H1 (cell line): ENCODE results near the gene MRTFA. TPM values are rescaled to one million over a fixed set of nuclear protein-coding genes. Genes with fewer than 3 reads are reported as not detected.

Experiments
- CTCF ChIA-PET: fragments of 300-600 bp; sonication (Branson Sonifier 250); formaldehyde crosslinking; loops from one replicate; lab custom pipeline; 2021; ENCODE audit not compliant: partially characterized antibody; lab: Charles Lee
- POLR2A ChIA-PET: fragments of 300-600 bp; sonication (Branson Sonifier 250); formaldehyde crosslinking; loops from one replicate; lab custom pipeline; 2021; ENCODE audit warnings: inconsistent platforms; ENCODE audit not compliant: partially characterized antibody; lab: Charles Lee
- DNase-seq, 2 experiments: peaks; one replicate each; pipeline versions ENCODE4 v3.0.0 to v3.0.0-alpha.2; 2010 to 2022; ENCODE audit warnings: low spot score in 2 of 2, low read depth in 1 of 2, mixed read lengths in 1 of 2
- FAIRE-seq: peaks from 2 replicates; lab custom pipeline; 2011; peaks lifted over from hg19 to GRCh38; lab: Jason Lieb, UNC
- H2AFZ ChIP-seq: 2 replicates; pipeline ENCODE4 v1.8.1; 2012; ENCODE audit warnings: low read length, inconsistent platforms
- H2AK5ac ChIP-seq: 2 replicates; pipeline ENCODE4 v1.6.1; 2013; ENCODE audit warnings: low read depth, low read length
- H2BK120ac ChIP-seq: replicated peaks from 2 replicates; pipeline ENCODE3; 2013; ENCODE audit warnings: low read depth, low read length, inconsistent platforms
- H2BK12ac ChIP-seq: 2 replicates; pipeline ENCODE4 v1.6.1; 2013; ENCODE audit warnings: low read depth, low read length
- H2BK15ac ChIP-seq: 2 replicates; pipeline ENCODE4 v1.6.1; 2013; ENCODE audit warnings: low read length
- H2BK20ac ChIP-seq: 2 replicates; pipeline ENCODE4 v1.6.1; 2013; ENCODE audit warnings: low read length
- H2BK5ac ChIP-seq: 2 replicates; pipeline ENCODE4 v1.6.1; 2013; ENCODE audit warnings: low read depth, low read length
- H3K14ac ChIP-seq: 2 replicates; pipeline ENCODE4 v1.6.1; 2013; ENCODE audit warnings: inconsistent platforms; ENCODE audit not compliant: insufficient read length
- H3K18ac ChIP-seq: 2 replicates; pipeline ENCODE4 v1.6.1; 2013; ENCODE audit warnings: low read length; ENCODE audit errors: extremely low read depth
- H3K23ac ChIP-seq: 2 replicates; pipeline ENCODE4 v1.6.1; 2013; ENCODE audit warnings: inconsistent platforms; ENCODE audit not compliant: insufficient read length
- H3K23me2 ChIP-seq: 2 replicates; pipeline ENCODE4 v1.6.1; 2013; ENCODE audit warnings: low read depth, low read length
- H3K27ac ChIP-seq: 2 replicates; pipeline ENCODE4 v1.6.1; 2011; ENCODE audit warnings: low read depth, low read length, inconsistent platforms
- H3K27me3 ChIP-seq, 4 experiments: replicated peaks in 1 of 4; 1 replicate in 1 of 4; 2 replicates in 3 of 4; pipeline versions ENCODE4 v1.6.1 to v1.8.1; 2011 to 2013; ENCODE audit warnings: low read length in 3 of 4, mild to moderate bottlenecking in 3 of 4, inconsistent platforms in 2 of 4, mixed read lengths in 2 of 4, moderate library complexity in 1 of 4; ENCODE audit not compliant: control insufficient read depth in 3 of 4, insufficient read depth in 3 of 4; ENCODE audit errors: extremely low read depth in 1 of 4
- H3K36me3 ChIP-seq, 4 experiments: 2 replicates each; pipeline versions ENCODE4 v1.6.1 to v1.8.1; 2011 to 2013; ENCODE audit warnings: mild to moderate bottlenecking in 4 of 4, low read length in 3 of 4, moderate library complexity in 2 of 4, control low read depth in 1 of 4, inconsistent platforms in 1 of 4; ENCODE audit not compliant: insufficient read depth in 4 of 4, control insufficient read depth in 2 of 4
- H3K4ac ChIP-seq: replicated peaks from 2 replicates; pipeline ENCODE3; 2013; ENCODE audit warnings: low read length, low read depth, mixed read lengths, inconsistent platforms; ENCODE audit not compliant: insufficient read length
- H3K4me1 ChIP-seq, 4 experiments: replicated peaks in 1 of 4; 1 replicate in 1 of 4; 2 replicates in 3 of 4; pipeline versions ENCODE4 v1.6.1 to v1.8.1; 2011 to 2013; ENCODE audit warnings: low read length in 3 of 4, inconsistent platforms in 2 of 4, mixed read lengths in 1 of 4; ENCODE audit not compliant: insufficient read depth in 4 of 4, control insufficient read depth in 3 of 4
- H3K4me2 ChIP-seq, 2 experiments: 2 replicates each; pipeline versions ENCODE4 v1.6.1 to v1.8.1; 2011 to 2013; ENCODE audit warnings: low read depth in 2 of 2, low read length in 2 of 2, control low read depth in 1 of 2, inconsistent platforms in 1 of 2, mild to moderate bottlenecking in 1 of 2; ENCODE audit not compliant: insufficient read depth in 1 of 2
- H3K4me3 ChIP-seq, 4 experiments: fragments of 200-600, 300-600 bp in 1 of 4; sonication (generic), shearing (Covaris generic), sonication (Bioruptor Twin) in 1 of 4; 2 replicates each; pipeline versions ENCODE4 v1.5.1 to v1.8.1; 2011 to 2016; ENCODE audit warnings: low read length in 4 of 4, low read depth in 3 of 4, control low read depth in 2 of 4, inconsistent platforms in 2 of 4, mild to moderate bottlenecking in 2 of 4, mixed read lengths in 1 of 4, moderate library complexity in 1 of 4; ENCODE audit not compliant: insufficient read depth in 2 of 4; ENCODE audit errors: extremely low read depth in 1 of 4
- H3K56ac ChIP-seq: replicated peaks from 2 replicates; pipeline ENCODE3; 2013; ENCODE audit warnings: low read depth, mild to moderate bottlenecking, mixed read lengths, low read length, inconsistent platforms; ENCODE audit not compliant: insufficient read length
- H3K79me1 ChIP-seq: 2 replicates; pipeline ENCODE4 v1.6.1; 2013; ENCODE audit warnings: low read depth, low read length, control low read depth
- H3K79me2 ChIP-seq, 2 experiments: 2 replicates each; pipeline versions ENCODE4 v1.6.1 to v1.8.1; 2012 to 2013; ENCODE audit warnings: low read length in 2 of 2, mild to moderate bottlenecking in 2 of 2, inconsistent platforms in 1 of 2; ENCODE audit not compliant: insufficient read depth in 2 of 2, control insufficient read depth in 1 of 2
- H3K9ac ChIP-seq, 4 experiments: replicated peaks in 1 of 4; 1 replicate in 1 of 4; 2 replicates in 3 of 4; pipeline versions ENCODE4 v1.6.1 to v1.8.1; 2011 to 2013; ENCODE audit warnings: low read depth in 3 of 4, low read length in 3 of 4, control low read depth in 2 of 4, mild to moderate bottlenecking in 2 of 4, moderate library complexity in 2 of 4, inconsistent platforms in 1 of 4; ENCODE audit errors: extremely low read depth in 1 of 4
- H3K9me3 ChIP-seq, 2 experiments: 2 replicates each; pipeline versions ENCODE4 v1.6.1 to v1.8.1; 2012 to 2013; ENCODE audit warnings: mild to moderate bottlenecking in 2 of 2, moderate library complexity in 2 of 2, control low read depth in 1 of 2, inconsistent platforms in 1 of 2, low read depth in 1 of 2, low read length in 1 of 2, mixed read lengths in 1 of 2; ENCODE audit not compliant: insufficient read depth in 2 of 2
- H4K20me1 ChIP-seq, 2 experiments: replicated peaks in 1 of 2; 2 replicates each; pipeline versions ENCODE3 to v1.8.1; 2011 to 2013; ENCODE audit warnings: inconsistent platforms in 2 of 2, low read length in 2 of 2, mild to moderate bottlenecking in 1 of 2; ENCODE audit not compliant: insufficient read depth in 2 of 2, control insufficient read depth in 1 of 2
- H4K5ac ChIP-seq: 2 replicates; pipeline ENCODE4 v1.6.1; 2013; ENCODE audit warnings: low read length, low read depth, mixed read lengths, inconsistent platforms; ENCODE audit not compliant: insufficient read length
- H4K8ac ChIP-seq: 2 replicates; pipeline ENCODE4 v1.8.0; 2013; ENCODE audit warnings: mild to moderate bottlenecking, moderate library complexity, low read length, inconsistent platforms; ENCODE audit not compliant: insufficient read depth; ENCODE audit errors: extremely low read depth
- H4K91ac ChIP-seq: replicated peaks from 2 replicates; pipeline ENCODE3; 2013; ENCODE audit warnings: low read length, mixed read lengths, inconsistent platforms; ENCODE audit not compliant: insufficient read length
- BCL11A ChIP-seq, 2 experiments: IDR thresholded peaks; one replicate each; pipeline ENCODE4 v1.6.1; 2011; ENCODE audit warnings: low read depth in 2 of 2, low read length in 2 of 2, mild to moderate bottlenecking in 2 of 2
- CBX8 ChIP-seq: fragments of 300-800, 300-1000 bp; sonication (generic); IDR thresholded peaks from 2 replicates; pipeline ENCODE4 v1.7.1; 2016; ENCODE audit warnings: low read depth, low read length, borderline replicate concordance
- CEBPB ChIP-seq: IDR thresholded peaks from 2 replicates; pipeline ENCODE4 v1.6.1; 2012; ENCODE audit warnings: low read depth, low read length
- CTCF ChIP-seq, 3 experiments: IDR thresholded peaks; 1 replicate in 2 of 3; 2 replicates in 1 of 3; pipeline versions ENCODE4 v1.5.1 to v1.6.1; 2011; ENCODE audit warnings: low read length in 3 of 3, mild to moderate bottlenecking in 3 of 3, inconsistent platforms in 2 of 3, low read depth in 1 of 3, moderate library complexity in 1 of 3; ENCODE audit not compliant: insufficient read depth in 1 of 3; ENCODE audit errors: control extremely low read depth in 1 of 3
- GTF2F1 ChIP-seq: IDR thresholded peaks from 2 replicates; pipeline ENCODE4 v1.6.1; 2012; ENCODE audit warnings: low read depth, low read length, improper control_type of control experiment, borderline replicate concordance
- NRF1 ChIP-seq: IDR thresholded peaks from 2 replicates; pipeline ENCODE4 v1.6.1; 2011; ENCODE audit warnings: mild to moderate bottlenecking, low read depth, low read length, improper control_type of control experiment
- PHF8 ChIP-seq: fragments of 200-600 bp; sonication (generic); conservative IDR thresholded peaks from 2 replicates; pipeline ENCODE4 v1.7.1; 2012; ENCODE audit warnings: low read depth, mild to moderate bottlenecking, inconsistent platforms, low read length, moderate library complexity
- SIX5 ChIP-seq: IDR thresholded peaks from 2 replicates; pipeline ENCODE4 v1.6.1; 2011; ENCODE audit warnings: mild to moderate bottlenecking, low read depth, low read length
- SP1 ChIP-seq: IDR thresholded peaks from 2 replicates; pipeline ENCODE4 v1.6.1; 2011; ENCODE audit warnings: low read depth, low read length
- SP2 ChIP-seq: IDR thresholded peaks from 2 replicates; pipeline ENCODE4 v1.6.1; 2012; ENCODE audit warnings: mild to moderate bottlenecking, low read length, inconsistent platforms
- TEAD4 ChIP-seq: IDR thresholded peaks from 2 replicates; pipeline ENCODE4 v1.6.1; 2012; ENCODE audit warnings: low read depth, low read length, inconsistent platforms, mixed read lengths
- YY1 ChIP-seq: IDR thresholded peaks from 2 replicates; pipeline ENCODE4 v1.6.1; 2011; ENCODE audit warnings: low read depth, mild to moderate bottlenecking, low read length
- WGBS, 2 experiments: shearing (Covaris generic) in 1 of 2; methylation state at CpG; one replicate each; pipeline versions ENCODE4 v1.1.6 to v1.1.7; 2013 to 2015; ENCODE audit warnings: low lambda C conversion rate in 2 of 2, mixed read lengths in 2 of 2, inconsistent platforms in 1 of 2, low coverage in 1 of 2, missing lambda C conversion rate in 1 of 2; ENCODE audit not compliant: insufficient replicate concordance in 2 of 2, insufficient coverage in 1 of 2, insufficient read length in 1 of 2; ENCODE audit errors: extremely low coverage in 1 of 2, missing lambda C conversion rate in 1 of 2; 5-methylcytosine and 5-hydroxymethylcytosine counted together
- polyA plus RNA-seq, 7 experiments: library from polyadenylated mRNA; depleted of rRNA in 3 of 7; stranded (reverse) in 5 of 7; unstranded in 2 of 7; fragments of >200 nt in 5 of 7; fragments of 200-250 nt in 2 of 7; gene quantifications; 1 replicate in 5 of 7; 2 replicates in 1 of 7; 4 replicates in 1 of 7; pipeline versions ENCODE4 v1.2.1 to v1.2.3, GENCODE V29; 2011 to 2013; ENCODE audit warnings: missing spikeins in 2 of 7, mixed read lengths in 2 of 7
- total RNA-seq: library from RNA; stranded (reverse); fragmentation: NEBNext Ultra II Directional; extraction: Animal tissue kit (Norgen Biotek cat#: 25700); gene quantifications from 2 replicates; pipeline ENCODE4 v1.2.1, GENCODE V29; 2021

MRTFA gene
- total and polyA plus RNA-seq, 2 of the 8 experiments (the other 6 are each of a cell fraction or from before 2014, with no cell fraction given) = 5.4 to 37.9 TPM

DNA sequence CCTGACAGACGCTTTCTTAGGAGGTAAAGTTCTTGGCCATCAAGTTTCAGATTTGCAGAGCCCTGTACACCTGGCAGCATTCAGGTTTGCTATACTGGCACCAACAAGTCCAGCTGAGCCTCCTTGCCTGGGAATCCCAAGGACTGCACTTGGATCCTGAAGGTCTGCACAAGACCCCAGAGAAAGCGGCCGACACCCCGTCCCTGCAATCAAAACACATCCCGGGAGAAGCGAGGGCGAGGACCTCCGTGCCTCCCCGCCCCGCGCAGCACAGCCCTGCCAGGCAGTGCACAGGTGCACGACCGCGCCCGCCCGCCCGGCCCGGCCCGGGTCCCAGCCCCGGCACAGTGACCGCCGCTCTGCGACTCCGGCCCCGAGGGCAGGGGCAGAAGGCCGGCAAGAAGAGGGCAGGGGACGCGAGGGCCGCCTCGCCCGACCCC is 559 bp downstream of the MRTFA start:
- Histone ChIP-seq H3K9ac (peak overlapping the region; percentile 76 to 89 (median 79)), H2BK12ac (no peak overlapping the region), H2BK5ac (no peak overlapping the region), H4K8ac (peak overlapping the region; percentile 87), H3K18ac (no peak overlapping the region; the same call in 1 of the 2 replicates), H3K14ac (no peak overlapping the region), H3K79me1 (peaks cover 10% of the 10 kb centered on the region), H3K27ac (no peak overlapping the region), H2BK20ac (no peak overlapping the region), H2BK120ac (no peak overlapping the region), H3K4me3 (peak overlapping the region; percentile 61 to 96 (median 80)), H4K20me1 (peaks cover 8 to 10% of the 10 kb centered on the region in 2 experiments), H4K5ac (no peak overlapping the region), H3K79me2 (peaks cover 12 to 49% of the 10 kb centered on the region in 2 experiments), H3K4ac (no peak overlapping the region), H3K36me3 (no peaks in the 10 kb centered on the region), H3K23me2 (peaks cover 13% of the 10 kb centered on the region; the same call in 1 of the 2 replicates), H4K91ac (no peak overlapping the region), H3K4me2 (peak overlapping the region; percentile 85 to 100), H2AFZ (no peak overlapping the region), H2BK15ac (0 out of 2 replicates have a peak overlapping the region, but pooled peaks have one; percentile 18), H2AK5ac (no peak overlapping the region), H3K27me3 (no peaks in the 10 kb centered on the region), H3K56ac (no peak overlapping the region), H3K23ac (no peak overlapping the region), H3K4me1 (peaks cover 0 to 8% (median 4%) of the 10 kb centered on the region in 4 experiments; a peak in 5 of 7 replicates), H3K9me3 (no peaks in the 10 kb centered on the region)
- ChIA-PET POLR2A (interaction anchor here (0.6 to 1.4 kb wide), 3 partner anchors 10 to 244 kb away, joined by 3 to 6 read pairs (median 3); no protein-coding TSS in a partner anchor), CTCF (interaction anchor here (1.2 kb wide), 1 partner anchor 111 kb away, joined by 5 read pairs; no protein-coding TSS in a partner anchor)
- FAIRE-seq (no peak), DNase-seq (no peak)
- WGBS, 2 experiments = 3% methylated on average over 20 of the region's 31 CpGs; no CpG with 5 or more reads in 1 of the 2 experiments
- TF ChIP-seq PHF8 = no peak
- no peak for TF ChIP-seq GTF2F1
- no peak for TF ChIP-seq CTCF (IDR thresholded peaks at IDR 0.05; ENCODE audit: control extremely low read depth in 1 of 3, insufficient read depth in 1 of 3, low read depth in 1 of 3, low read length in 3 of 3)
- TF ChIP-seq NRF1 = no peak
- no peak for TF ChIP-seq CEBPB
- no peak for TF ChIP-seq SP1
- no peak for TF ChIP-seq SP2
- TF ChIP-seq BCL11A (IDR thresholded peaks at IDR 0.05; ENCODE audit: low read depth in 2 of 2, low read length in 2 of 2) = no peak
- no peak for TF ChIP-seq TEAD4
- TF ChIP-seq CBX8 = no peak
- no peak for TF ChIP-seq SIX5
- no peak for TF ChIP-seq YY1
